Activated naive CD8-positive, alpha-beta T cell treated with anti-CD3 and anti-CD28 coated beads, Interleukin-2, amount 50 U/mL, for 24 hours (primary cell): ENCODE measurements around the gene FNIP2.
"Not testable (repeated sequence)": the region's sequence is repeated elsewhere in the genome, so short reads cannot be mapped to it uniquely, and the experiment has no call there.

Experiments used
- ATAC-seq: fragments of 150-1000 bp; cut with Tn5 transposase; one replicate; pipeline ENCODE4 v1.10.0; 2021
- DNase-seq: peaks from one replicate; pipeline ENCODE4 v3.0.0; 2021
- H3K27ac Mint-ChIP-seq: one replicate; pipeline ENCODE4 v1.8.0; 2021; ENCODE audit warnings: mild to moderate bottlenecking, mixed read lengths
- H3K27me3 Mint-ChIP-seq: one replicate; pipeline ENCODE4 v1.8.0; 2021; ENCODE audit warnings: mixed read lengths
- H3K36me3 Mint-ChIP-seq: one replicate; pipeline ENCODE4 v1.8.0; 2021; ENCODE audit warnings: low read depth, mixed read lengths
- H3K4me1 Mint-ChIP-seq: one replicate; pipeline ENCODE4 v1.8.0; 2021; ENCODE audit warnings: mixed read lengths
- H3K4me3 Mint-ChIP-seq: one replicate; pipeline ENCODE4 v1.8.0; 2021; ENCODE audit warnings: mild to moderate bottlenecking, moderate library complexity, mixed read lengths
- H3K9me3 Mint-ChIP-seq: one replicate; pipeline ENCODE4 v1.8.0; 2021; ENCODE audit warnings: mixed read lengths

The FNIP2 gene

GRCh38 chr4:158863296-158863695 is 94.5 kb downstream of the FNIP2 start:
- Mint-ChIP-seq H3K27me3 (no peaks in the 10 kb centered on the region), H3K36me3 (peaks cover 16% of the 10 kb centered on the region), H3K27ac (no peak overlapping the region), H3K9me3 (no peaks in the 10 kb centered on the region), H3K4me3 (no peak overlapping the region), H3K4me1 (peaks cover 1% of the 10 kb centered on the region)
- DNase-seq: no peak
- ATAC-seq: no peak

- Mint-ChIP-seq H3K9me3 (no peaks in the 10 kb centered on the region), H3K36me3 (peaks cover 19% of the 10 kb centered on the region), H3K4me3 (no peak overlapping the region), H3K27ac (no peak overlapping the region), H3K27me3 (no peaks in the 10 kb centered on the region), H3K4me1 (no peaks in the 10 kb centered on the region)
- ATAC-seq: no peak
- no peak for DNase-seq
Measured at GRCh38 chr4:158865520-158866177, 96.8 kb downstream of the FNIP2 start.

GRCh38 chr4:158869001-158869400 is 100.2 kb downstream of the FNIP2 start:
- DNase-seq (no peak), ATAC-seq (no peak)
- no peaks in the 10 kb centered on the region for H3K27me3 Mint-ChIP-seq
- H3K27ac Mint-ChIP-seq: no peak overlapping the region
- H3K9me3 Mint-ChIP-seq: no peaks in the 10 kb centered on the region
- no peak overlapping the region for H3K4me3 Mint-ChIP-seq
- H3K4me1 Mint-ChIP-seq: peaks cover 5% of the 10 kb centered on the region
- peaks cover 19% of the 10 kb centered on the region for H3K36me3 Mint-ChIP-seq

GRCh38 chr4:158869761-158870160 is 100.9 kb downstream of the FNIP2 start:
- no peaks in the 10 kb centered on the region for H3K27me3 Mint-ChIP-seq
- H3K9me3 Mint-ChIP-seq: no peaks in the 10 kb centered on the region
- H3K4me1 Mint-ChIP-seq: peaks cover 6% of the 10 kb centered on the region
- DNase-seq (no peak), ATAC-seq (no peak)
- H3K36me3 Mint-ChIP-seq: peaks cover 17% of the 10 kb centered on the region
- H3K27ac Mint-ChIP-seq: no peak overlapping the region
- no peak overlapping the region for H3K4me3 Mint-ChIP-seq

GRCh38 chr4:158870282-158870625 is 101.4 kb downstream of the FNIP2 start:
- H3K4me3 Mint-ChIP-seq: no peak overlapping the region
- peaks cover 17% of the 10 kb centered on the region for H3K36me3 Mint-ChIP-seq
- H3K9me3 Mint-ChIP-seq: no peaks in the 10 kb centered on the region
- DNase-seq (no peak), ATAC-seq (no peak)
- H3K4me1 Mint-ChIP-seq: peaks cover 6% of the 10 kb centered on the region
- no peak overlapping the region for H3K27ac Mint-ChIP-seq
- H3K27me3 Mint-ChIP-seq: no peaks in the 10 kb centered on the region

- ATAC-seq (no peak), DNase-seq (no peak)
- Mint-ChIP-seq H3K36me3 (peaks cover 17% of the 10 kb centered on the region), H3K4me3 (no peak overlapping the region), H3K4me1 (peaks cover 6% of the 10 kb centered on the region), H3K27me3 (no peaks in the 10 kb centered on the region), H3K9me3 (no peaks in the 10 kb centered on the region), H3K27ac (no peak overlapping the region)
Measured at GRCh38 chr4:158870626-158871334, 102.0 kb downstream of the FNIP2 start.

GRCh38 chr4:158871335-158871724 is 102.5 kb downstream of the FNIP2 start:
- ATAC-seq: no peak
- H3K9me3 Mint-ChIP-seq: no peaks in the 10 kb centered on the region
- DNase-seq: no peak
- peaks cover 6% of the 10 kb centered on the region for H3K4me1 Mint-ChIP-seq
- no peak overlapping the region for H3K27ac Mint-ChIP-seq
- no peaks in the 10 kb centered on the region for H3K27me3 Mint-ChIP-seq
- no peak overlapping the region for H3K4me3 Mint-ChIP-seq
- H3K36me3 Mint-ChIP-seq: peaks cover 21% of the 10 kb centered on the region

- ATAC-seq (peak; percentile 73), DNase-seq (no peak)
- H3K27ac Mint-ChIP-seq: peak overlapping the region; percentile 63
Measured at GRCh38 chr4:158873795-158874401, 105.1 kb downstream of the FNIP2 start.

GRCh38 chr4:158875026-158875425 is 106.2 kb downstream of the FNIP2 start:
- H3K36me3 Mint-ChIP-seq: peaks cover 39% of the 10 kb centered on the region
- peaks cover 10% of the 10 kb centered on the region for H3K9me3 Mint-ChIP-seq
- no peak for ATAC-seq
- no peak for DNase-seq
- no peak overlapping the region for H3K4me3 Mint-ChIP-seq
- peaks cover 6% of the 10 kb centered on the region for H3K4me1 Mint-ChIP-seq
- H3K27me3 Mint-ChIP-seq: no peaks in the 10 kb centered on the region
- no peak overlapping the region for H3K27ac Mint-ChIP-seq

More at GRCh38 chr4:158873795-158874401, 105.1 kb downstream of the FNIP2 start:
- Mint-ChIP-seq H3K4me3 (no peak overlapping the region), H3K36me3 (peaks cover 33% of the 10 kb centered on the region), H3K9me3 (peaks cover 5% of the 10 kb centered on the region), H3K27me3 (no peaks in the 10 kb centered on the region), H3K4me1 (peaks cover 6% of the 10 kb centered on the region)

GRCh38 chr4:158875455-158875854 is 106.6 kb downstream of the FNIP2 start:
- Mint-ChIP-seq H3K4me3 (no peak overlapping the region), H3K36me3 (peaks cover 40% of the 10 kb centered on the region), H3K9me3 (peaks cover 10% of the 10 kb centered on the region), H3K27ac (no peak overlapping the region), H3K27me3 (no peaks in the 10 kb centered on the region), H3K4me1 (peaks cover 6% of the 10 kb centered on the region)
- DNase-seq: no peak
- no peak for ATAC-seq

GRCh38 chr4:158877069-158877468 is 108.2 kb downstream of the FNIP2 start:
- DNase-seq (no peak), ATAC-seq (no peak)
- Mint-ChIP-seq H3K36me3 (peaks cover 36% of the 10 kb centered on the region), H3K27ac (no peak overlapping the region), H3K4me3 (no peak overlapping the region), H3K27me3 (no peaks in the 10 kb centered on the region), H3K4me1 (peaks cover 6% of the 10 kb centered on the region), H3K9me3 (peaks cover 10% of the 10 kb centered on the region)

GRCh38 chr4:158882142-158882541 is 113.3 kb downstream of the FNIP2 start:
- not testable (repeated sequence) for ATAC-seq, DNase-seq, H3K9me3 Mint-ChIP-seq, H3K4me3 Mint-ChIP-seq, H3K27ac Mint-ChIP-seq, H3K27me3 Mint-ChIP-seq, H3K4me1 Mint-ChIP-seq
- peaks cover 27% of the 10 kb centered on the region for H3K36me3 Mint-ChIP-seq

- H3K4me1 Mint-ChIP-seq: no peaks in the 10 kb centered on the region
- H3K9me3 Mint-ChIP-seq: peaks cover under 1% of the 10 kb centered on the region
- no peaks in the 10 kb centered on the region for H3K27me3 Mint-ChIP-seq
- H3K36me3 Mint-ChIP-seq: peaks cover 13% of the 10 kb centered on the region
- H3K4me3 Mint-ChIP-seq: no peak overlapping the region
- H3K27ac Mint-ChIP-seq: no peak overlapping the region
- DNase-seq (no peak), ATAC-seq (no peak)
Measured at GRCh38 chr4:158884280-158884679, 115.5 kb downstream of the FNIP2 start.

- no peak overlapping the region for H3K27ac Mint-ChIP-seq
- H3K4me3 Mint-ChIP-seq: no peak overlapping the region
- H3K36me3 Mint-ChIP-seq: peaks cover 3% of the 10 kb centered on the region
- no peaks in the 10 kb centered on the region for H3K9me3 Mint-ChIP-seq
- DNase-seq (no peak), ATAC-seq (no peak)
- H3K27me3 Mint-ChIP-seq: no peaks in the 10 kb centered on the region
- no peaks in the 10 kb centered on the region for H3K4me1 Mint-ChIP-seq
Measured at GRCh38 chr4:158885564-158885963, 116.7 kb downstream of the FNIP2 start.

- ATAC-seq (no peak), DNase-seq (no peak)
- Mint-ChIP-seq H3K9me3 (no peaks in the 10 kb centered on the region), H3K4me1 (no peaks in the 10 kb centered on the region), H3K27me3 (no peaks in the 10 kb centered on the region), H3K36me3 (peaks cover 7% of the 10 kb centered on the region), H3K27ac (no peak overlapping the region), H3K4me3 (no peak overlapping the region)
Measured at GRCh38 chr4:158890294-158890693, 121.5 kb downstream of the FNIP2 start.
